Stimulated activated effector memory CD8-positive, alpha-beta T cell treated with anti-CD3 and anti-CD28 coated beads, Interleukin-12 subunit alpha, Interleukin-12 subunit beta, amount 100 ng/mL, for 72 hours (primary cell): ENCODE measurements around the gene NPW.
A peak's percentile ranks its signal among the peaks of the same experiment; 100 is the strongest.

Experiments used
- ATAC-seq: fragments of 150-1000 bp; cut with Tn5 transposase; 2 replicates; pipeline ENCODE4 v1.10.0; 2021
- DNase-seq, 2 donors: peaks; one replicate each; pipeline ENCODE4 v3.0.0; 2021 to 2022; ENCODE audit warnings: low spot score in 2 of 2
- H3K27ac Mint-ChIP-seq: one replicate; pipeline ENCODE4 v1.8.0; 2022; ENCODE audit warnings: mild to moderate bottlenecking, mixed read lengths
- H3K36me3 Mint-ChIP-seq: one replicate; pipeline ENCODE4 v1.8.0; 2022; ENCODE audit warnings: mild to moderate bottlenecking, mixed read lengths
- H3K4me1 Mint-ChIP-seq: one replicate; pipeline ENCODE4 v1.8.0; 2022; ENCODE audit warnings: mixed read lengths
- H3K4me3 Mint-ChIP-seq: one replicate; pipeline ENCODE4 v1.8.0; 2022; ENCODE audit warnings: mild to moderate bottlenecking, mixed read lengths
- H3K9me3 Mint-ChIP-seq: one replicate; pipeline ENCODE4 v1.8.0; 2022; ENCODE audit warnings: mixed read lengths

The NPW gene

DNA sequence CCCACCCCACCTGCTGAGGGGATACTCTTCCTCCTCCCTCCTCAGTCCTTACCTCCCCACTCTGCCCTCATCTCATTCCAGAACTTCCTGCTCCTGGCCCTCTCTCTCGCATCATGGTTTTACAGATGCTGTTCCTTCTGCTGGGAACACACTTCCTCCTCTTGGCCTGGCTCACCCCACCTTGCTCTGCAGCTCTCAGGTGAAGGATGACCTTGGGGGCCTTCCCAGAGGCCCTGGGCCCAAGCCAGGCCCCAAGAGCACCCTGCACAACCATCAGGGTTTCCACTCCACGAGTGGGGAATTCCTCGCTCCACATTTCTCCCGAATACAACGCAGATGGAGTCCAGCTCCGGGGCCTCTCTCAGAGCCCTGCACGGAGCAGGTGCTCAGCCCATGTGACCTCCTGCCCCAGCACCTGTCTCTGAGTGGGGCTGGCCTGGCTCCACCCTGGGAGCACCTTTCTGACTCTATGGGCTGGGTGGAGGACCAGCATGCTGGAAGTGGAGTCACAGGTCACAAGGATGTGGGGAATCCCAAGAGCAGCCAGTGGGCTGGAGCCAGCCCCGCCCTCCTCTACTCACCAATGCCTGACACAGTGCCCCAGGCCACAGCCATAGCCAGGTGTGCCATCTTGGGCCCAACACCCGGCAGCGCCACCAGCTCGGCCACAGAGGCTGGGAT lies 23.5 kb downstream of the NPW start:
- Mint-ChIP-seq H3K9me3 (no peaks in the 10 kb centered on the region), H3K4me1 (peaks cover 12% of the 10 kb centered on the region), H3K36me3 (no peaks in the 10 kb centered on the region), H3K4me3 (no peak overlapping the region), H3K27ac (peak overlapping the region; percentile 84)
- no peak for DNase-seq
- no peak for ATAC-seq

DNA sequence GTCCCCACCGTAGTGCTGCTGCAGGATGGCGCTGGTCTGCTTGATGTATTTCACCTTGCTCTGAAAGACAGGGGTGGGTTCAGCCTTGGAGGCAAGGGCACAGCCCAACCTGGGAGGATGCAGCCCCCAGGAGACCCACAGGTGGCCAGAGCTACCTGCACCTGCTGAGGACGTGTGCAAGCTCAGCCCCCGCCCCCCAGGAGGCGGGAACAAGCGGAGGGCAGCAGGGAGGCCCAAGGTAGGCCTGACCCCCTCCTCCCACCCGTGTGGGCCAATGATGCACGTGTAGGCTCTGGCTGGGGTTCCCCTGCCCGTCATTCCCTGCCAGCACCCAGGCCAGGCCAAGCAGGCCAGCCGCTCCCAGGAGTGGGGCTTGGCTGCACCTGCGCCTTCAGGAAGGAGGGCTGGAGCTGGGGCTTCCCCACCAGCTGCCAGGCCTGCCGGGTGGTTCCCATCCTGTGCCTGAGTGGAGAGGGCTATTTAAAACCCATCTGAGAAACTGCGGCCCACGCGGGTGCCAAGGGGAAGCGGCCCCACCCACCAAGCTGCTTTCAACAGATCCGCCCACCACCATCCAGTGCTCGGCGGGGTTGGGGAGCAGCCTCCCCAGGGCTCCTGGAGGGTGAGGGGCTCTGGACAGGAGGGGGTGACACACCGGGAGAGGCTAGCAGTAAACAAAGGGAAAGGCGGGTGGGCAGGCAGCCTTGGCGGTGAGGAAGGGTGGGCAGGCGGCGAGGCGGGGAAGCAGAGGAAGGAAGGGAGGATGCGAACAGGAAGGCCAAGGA lies 24.3 kb downstream of the NPW start:
- peaks cover 18% of the 10 kb centered on the region for H3K4me1 Mint-ChIP-seq
- no peak for DNase-seq
- H3K36me3 Mint-ChIP-seq: peaks cover 6% of the 10 kb centered on the region

DNA sequence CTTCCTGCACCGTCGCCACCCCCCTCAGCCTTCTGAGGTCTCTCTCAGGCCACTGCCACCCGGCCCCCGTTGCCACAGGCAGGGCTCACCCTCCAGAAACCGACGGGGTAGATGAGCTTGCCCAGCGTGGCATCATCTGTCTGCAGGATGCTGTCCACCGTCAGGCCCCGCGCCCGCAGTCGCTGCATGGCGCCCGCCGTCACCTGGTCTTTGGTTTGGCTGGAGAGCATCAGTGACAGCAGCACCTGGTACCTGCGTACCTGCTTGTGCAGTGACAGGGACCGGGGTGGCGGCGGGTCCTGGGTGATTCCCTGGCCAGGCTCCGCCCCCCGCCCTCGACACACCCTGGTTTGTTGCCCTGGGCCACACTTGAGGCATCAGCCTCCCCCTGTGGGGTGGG lies 25.0 kb downstream of the NPW start:
- DNase-seq: no peak
- peaks cover 6% of the 10 kb centered on the region for H3K36me3 Mint-ChIP-seq
- no peak overlapping the region for H3K27ac Mint-ChIP-seq
- no peak overlapping the region for H3K4me3 Mint-ChIP-seq
- peaks cover 19% of the 10 kb centered on the region for H3K4me1 Mint-ChIP-seq
- H3K9me3 Mint-ChIP-seq: no peaks in the 10 kb centered on the region
- no peak for ATAC-seq

More for the DNA sequence above, 24.3 kb downstream of the NPW start:
- no peak for ATAC-seq
- no peak overlapping the region for H3K4me3 Mint-ChIP-seq
- peak overlapping the region; percentile 84 for H3K27ac Mint-ChIP-seq
- H3K9me3 Mint-ChIP-seq: no peaks in the 10 kb centered on the region

DNA sequence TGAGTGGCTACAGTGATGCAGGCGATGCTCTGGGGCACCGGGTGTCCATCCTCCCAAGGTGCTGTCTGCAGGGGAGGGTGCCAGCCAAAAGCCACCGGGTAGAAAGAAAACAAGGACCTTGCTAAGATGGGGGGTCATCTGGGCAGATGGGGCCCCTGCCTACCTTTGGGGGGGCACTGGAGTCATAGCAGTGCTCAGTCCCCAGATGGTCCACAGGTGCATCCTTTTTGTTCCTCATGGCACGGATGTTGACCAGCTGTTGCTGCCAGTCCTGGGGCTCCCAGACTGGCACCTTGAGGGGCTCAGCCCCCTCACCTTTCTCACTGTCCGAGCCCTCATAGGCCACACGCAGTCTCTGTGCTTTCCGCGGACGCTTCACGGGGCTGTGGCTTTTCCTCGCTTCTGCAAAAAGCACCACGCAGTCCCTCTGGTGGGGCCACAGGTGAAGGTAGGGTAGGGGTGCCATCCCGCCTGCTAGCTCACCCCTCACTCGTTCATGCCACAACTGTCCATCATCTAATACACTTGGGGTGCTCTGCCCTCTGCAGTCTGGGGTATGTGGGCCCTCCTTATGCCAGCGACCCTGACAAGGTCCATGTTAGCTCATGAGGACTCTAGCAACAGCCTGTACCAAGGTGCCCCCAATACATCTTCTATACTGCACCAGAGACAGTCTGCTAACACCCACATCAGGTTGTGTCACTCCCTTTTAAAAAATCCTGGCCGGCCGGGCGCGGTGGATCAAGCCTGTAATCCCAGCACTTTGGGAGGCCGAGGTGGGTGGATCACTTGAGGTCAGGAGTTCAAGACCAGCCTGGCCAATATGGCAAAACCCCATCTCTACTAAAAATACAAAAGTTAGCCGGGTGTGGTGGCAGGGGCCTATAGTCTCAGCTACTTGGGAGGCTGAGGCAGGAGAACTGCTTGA lies 26.6 kb downstream of the NPW start:
- Mint-ChIP-seq H3K4me1 (peaks cover 19% of the 10 kb centered on the region), H3K9me3 (no peaks in the 10 kb centered on the region), H3K36me3 (peaks cover 19% of the 10 kb centered on the region), H3K27ac (no peak overlapping the region), H3K4me3 (peak overlapping the region; percentile 83)
- DNase-seq: no peak
- no peak for ATAC-seq

DNA sequence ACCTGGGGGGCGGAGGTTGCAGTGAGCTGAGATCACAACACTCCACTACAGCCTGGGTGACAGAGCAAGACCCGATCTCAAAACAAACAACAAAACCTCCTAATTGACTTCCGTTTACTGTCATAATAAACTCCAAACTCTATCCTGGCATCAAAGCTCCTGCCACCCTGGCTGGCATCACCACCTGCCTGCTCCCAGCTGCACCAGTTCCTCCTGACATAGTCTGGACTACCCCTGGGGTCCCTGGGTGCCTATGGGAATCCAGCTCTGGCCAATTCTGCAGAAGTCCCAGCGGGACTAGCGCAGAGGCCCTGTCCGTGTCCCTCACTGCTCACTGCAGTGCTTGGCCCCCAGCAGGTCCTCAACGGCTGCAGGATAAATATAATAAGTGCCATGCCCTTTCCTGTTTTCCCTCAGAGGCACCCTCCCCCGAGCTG lies 27.3 kb downstream of the NPW start:
- no peak for DNase-seq
- no peaks in the 10 kb centered on the region for H3K9me3 Mint-ChIP-seq
- peak overlapping the region; percentile 52 for H3K27ac Mint-ChIP-seq
- ATAC-seq: no peak
- peak overlapping the region; percentile 83 for H3K4me3 Mint-ChIP-seq
- H3K4me1 Mint-ChIP-seq: peaks cover 19% of the 10 kb centered on the region
- H3K36me3 Mint-ChIP-seq: peaks cover 25% of the 10 kb centered on the region

DNA sequence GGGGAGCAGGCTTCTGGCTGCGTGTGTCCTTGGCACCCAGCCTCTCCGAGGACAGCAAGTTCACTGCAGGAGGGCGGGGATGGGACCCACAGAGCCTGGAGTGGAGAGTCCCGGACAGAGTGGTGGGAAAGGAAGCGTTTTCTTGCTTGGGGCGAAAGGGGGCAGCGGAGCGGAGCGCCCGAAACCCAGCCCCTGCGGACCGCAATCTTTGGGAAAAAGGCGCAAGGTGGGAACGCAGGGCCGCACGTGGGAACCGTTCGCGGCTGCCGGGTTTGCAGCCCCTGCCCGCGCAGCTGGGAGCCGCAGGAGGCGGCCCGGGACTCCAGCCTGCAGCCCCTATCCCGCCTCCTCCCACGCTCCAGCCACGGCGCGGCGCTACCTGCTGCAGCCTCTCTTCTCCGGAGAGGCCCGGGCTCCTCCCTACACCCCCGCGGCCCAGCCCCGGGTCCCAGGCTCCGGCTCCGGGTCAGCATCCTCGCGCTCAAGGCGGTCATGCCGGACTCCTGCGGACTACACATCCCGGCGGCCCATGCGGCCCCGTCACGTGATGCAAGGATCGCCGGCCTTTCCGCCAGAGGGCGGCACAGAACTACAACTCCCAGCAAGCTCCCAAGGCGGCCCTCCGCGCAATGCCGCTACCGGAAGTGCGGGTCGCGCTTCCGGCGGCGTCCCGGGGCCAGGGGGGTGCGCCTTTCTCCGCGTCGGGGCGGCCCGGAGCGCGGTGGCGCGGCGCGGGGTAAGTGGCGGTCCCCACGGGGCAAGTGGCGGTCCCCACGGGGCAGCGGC lies 27.9 kb downstream of the NPW start, which contains the start of the genes NTHL1 and TSC2:
Gene NTHL1 (minus strand): TSS at position 505 of the 786 bp plus-strand sequence. CDS start 11 bp downstream, at position 494.
Gene TSC2 (plus strand): TSS at position 656 of the 786 bp plus-strand sequence. CDS start 631 bp downstream, outside the sequence.
- Mint-ChIP-seq H3K27ac (peak within 1 kb of the TSS; percentile 73), H3K9me3 (no peaks in the 10 kb centered on the region), H3K4me1 (peaks cover 23% of the 10 kb centered on the region), H3K4me3 (peak within 1 kb of the TSS; percentile 83), H3K36me3 (peaks cover 31% of the 10 kb centered on the region)
- peak; percentile 98 for ATAC-seq
- peak; percentile 92 to 98 for DNase-seq

DNA sequence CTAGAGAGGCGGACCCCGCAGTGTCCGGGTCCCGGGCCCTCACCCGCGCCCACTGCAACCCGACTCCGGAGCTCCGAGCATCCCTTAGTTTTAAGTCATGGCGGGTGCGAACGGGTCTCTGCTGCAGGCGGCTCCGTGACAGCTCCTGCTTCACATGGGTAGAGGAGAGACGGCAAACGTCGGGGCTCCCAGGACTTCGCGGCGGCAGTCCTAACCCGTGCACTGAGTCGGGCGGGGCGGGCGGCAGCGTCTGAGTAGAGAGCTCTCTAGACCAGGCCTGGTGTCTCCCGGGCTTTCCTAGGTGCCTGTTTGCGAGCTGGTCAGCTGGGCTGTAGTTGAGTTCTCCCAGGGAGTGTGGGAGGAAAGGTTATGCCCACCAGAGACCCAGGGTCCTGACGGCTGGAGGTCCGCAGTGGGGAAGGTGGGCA lies 28.5 kb downstream of the NPW start:
- H3K27ac Mint-ChIP-seq: peak overlapping the region; percentile 73
- peaks cover 28% of the 10 kb centered on the region for H3K4me1 Mint-ChIP-seq
- H3K9me3 Mint-ChIP-seq: no peaks in the 10 kb centered on the region
- no peak for DNase-seq
- ATAC-seq: peak; percentile 42
- H3K36me3 Mint-ChIP-seq: peaks cover 37% of the 10 kb centered on the region
- peak overlapping the region; percentile 83 for H3K4me3 Mint-ChIP-seq

DNA sequence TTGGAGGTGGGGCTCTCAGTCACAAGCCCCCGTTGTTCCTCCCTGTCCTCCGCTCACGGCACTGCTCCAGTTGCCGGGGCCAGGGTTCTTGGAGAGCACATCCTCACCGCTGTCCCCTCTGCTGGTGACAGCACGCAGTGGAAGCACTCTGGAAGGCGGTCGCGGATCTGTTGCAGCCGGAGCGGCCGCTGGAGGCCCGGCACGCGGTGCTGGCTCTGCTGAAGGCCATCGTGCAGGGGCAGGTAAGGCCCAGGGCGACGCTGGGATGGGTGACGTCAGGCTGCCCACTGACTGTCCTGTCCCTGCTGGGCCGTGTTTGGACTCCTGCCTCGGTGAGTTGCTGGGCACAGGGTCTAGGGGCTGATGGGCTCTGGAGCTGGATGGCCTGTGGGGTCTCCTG lies 33.6 kb downstream of the NPW start:
- Mint-ChIP-seq H3K9me3 (no peaks in the 10 kb centered on the region), H3K4me1 (peaks cover 18% of the 10 kb centered on the region), H3K27ac (no peak overlapping the region), H3K4me3 (no peak overlapping the region), H3K36me3 (peaks cover 42% of the 10 kb centered on the region)
- DNase-seq (no peak), ATAC-seq (no peak)

DNA sequence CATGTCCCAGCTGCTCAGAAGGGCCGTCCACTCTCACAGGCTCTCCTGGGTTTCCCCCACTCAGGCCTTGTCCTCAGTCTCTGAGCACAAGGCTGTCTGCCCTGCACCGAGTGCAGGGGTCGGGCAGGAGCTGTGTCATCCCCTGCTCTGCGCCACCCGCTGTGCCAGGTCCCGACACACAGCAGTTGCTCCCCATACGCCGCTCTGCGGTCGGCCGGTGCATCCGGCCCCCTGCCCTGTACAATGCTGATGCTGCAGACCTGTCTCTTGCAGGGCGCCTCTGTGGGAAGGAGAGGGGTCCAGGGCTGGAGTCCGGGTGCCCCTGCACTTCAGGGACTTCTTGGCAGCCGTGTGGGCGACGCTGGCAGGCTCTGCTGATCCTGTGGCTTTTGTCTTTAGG lies 34.3 kb downstream of the NPW start:
- ATAC-seq (no peak), DNase-seq (no peak)
- Mint-ChIP-seq H3K9me3 (no peaks in the 10 kb centered on the region), H3K4me3 (no peak overlapping the region), H3K36me3 (peaks cover 36% of the 10 kb centered on the region), H3K27ac (no peak overlapping the region), H3K4me1 (peaks cover 14% of the 10 kb centered on the region)

DNA sequence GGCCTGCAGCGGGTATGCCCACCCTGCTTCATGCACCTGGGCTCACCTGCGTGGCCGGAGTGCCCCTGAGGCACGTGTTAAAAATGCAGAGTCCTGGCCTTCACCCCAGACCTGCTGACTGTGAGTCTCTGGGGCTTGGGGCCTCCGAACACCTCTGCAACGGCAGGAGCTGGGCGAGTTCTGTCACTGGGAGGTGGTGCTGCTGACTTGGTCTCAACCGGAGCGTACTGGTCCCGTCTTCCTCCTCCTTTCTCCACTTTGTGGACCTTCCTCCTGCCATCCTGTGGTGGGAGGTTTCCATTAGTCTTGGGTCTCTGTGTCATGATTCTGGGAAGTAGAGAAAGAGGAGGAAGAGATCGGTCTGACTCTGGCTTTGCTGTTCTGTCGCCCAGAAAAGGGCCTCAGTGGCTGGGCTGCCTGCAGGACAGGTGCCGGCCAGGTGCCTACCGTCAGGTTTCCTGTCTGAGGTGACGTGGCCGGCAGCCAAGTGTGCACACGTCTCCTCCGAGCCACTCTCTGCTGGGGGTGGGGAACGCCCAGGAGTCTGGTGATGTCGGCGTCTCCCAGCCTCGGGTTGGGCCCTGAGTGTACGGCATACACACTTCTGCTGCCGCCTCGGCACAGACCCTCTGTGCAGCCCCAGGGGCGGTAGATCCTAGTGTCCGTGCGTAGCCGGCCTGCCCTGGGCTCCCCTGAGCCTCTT lies 35.1 kb downstream of the NPW start:
- ATAC-seq (no peak), DNase-seq (no peak)
- H3K27ac Mint-ChIP-seq: no peak overlapping the region
- no peaks in the 10 kb centered on the region for H3K9me3 Mint-ChIP-seq
- peaks cover 14% of the 10 kb centered on the region for H3K4me1 Mint-ChIP-seq
- peaks cover 42% of the 10 kb centered on the region for H3K36me3 Mint-ChIP-seq
- no peak overlapping the region for H3K4me3 Mint-ChIP-seq

DNA sequence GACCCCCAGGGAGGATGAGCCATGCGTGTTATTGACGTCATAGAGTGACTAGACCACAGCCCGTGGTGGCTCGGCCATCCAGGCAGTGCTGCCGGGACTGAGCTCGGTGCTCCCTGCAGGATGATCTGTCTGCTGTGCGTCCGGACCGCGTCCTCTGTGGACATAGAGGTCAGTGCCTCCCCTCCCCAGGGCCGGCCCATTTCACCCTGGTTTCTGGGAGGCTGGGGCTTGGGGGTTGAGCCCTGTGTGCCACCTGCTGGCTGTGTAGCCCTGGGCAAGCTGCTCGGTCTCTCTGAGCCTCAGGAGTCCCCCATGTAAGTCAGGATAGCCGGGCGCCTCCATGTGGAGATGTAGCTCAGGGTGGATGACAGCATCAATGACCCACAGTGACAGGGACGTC lies 36.5 kb downstream of the NPW start:
- Mint-ChIP-seq H3K4me1 (peaks cover 14% of the 10 kb centered on the region), H3K4me3 (no peak overlapping the region), H3K9me3 (no peaks in the 10 kb centered on the region), H3K36me3 (peaks cover 40% of the 10 kb centered on the region), H3K27ac (no peak overlapping the region)
- DNase-seq: no peak
- no peak for ATAC-seq

DNA sequence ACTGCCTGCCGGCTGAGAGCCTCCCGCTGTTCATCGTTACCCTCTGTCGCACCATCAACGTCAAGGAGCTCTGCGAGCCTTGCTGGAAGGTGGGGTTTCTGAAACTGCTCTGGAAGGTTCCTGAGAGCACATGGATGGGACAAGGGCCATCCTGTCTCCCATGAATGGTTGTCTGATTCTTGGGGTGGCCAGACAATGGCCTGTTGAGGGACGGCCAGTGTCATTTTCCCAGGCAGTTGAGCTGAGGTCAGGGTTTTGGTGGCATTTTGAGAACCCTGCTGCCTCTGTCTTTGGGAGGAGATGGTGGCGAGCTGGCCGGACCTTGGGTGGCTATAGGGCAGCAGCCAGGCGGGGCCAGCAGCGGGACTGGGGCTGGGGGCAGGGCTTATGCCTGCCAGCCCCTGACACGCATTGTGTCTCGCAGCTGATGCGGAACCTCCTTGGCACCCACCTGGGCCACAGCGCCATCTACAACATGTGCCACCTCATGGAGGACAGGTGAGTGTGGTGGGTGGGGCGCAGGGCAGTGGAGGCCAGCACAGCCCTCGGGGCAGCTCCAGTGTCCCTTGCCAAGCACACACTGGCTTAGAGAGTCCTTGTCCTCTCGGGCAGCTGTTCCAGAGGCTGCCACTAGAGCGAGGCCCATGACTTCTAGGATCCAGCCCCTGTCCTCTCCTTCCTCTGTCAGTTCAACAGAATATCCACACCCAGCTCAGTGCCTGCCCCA lies 37.3 kb downstream of the NPW start:
- H3K4me3 Mint-ChIP-seq: no peak overlapping the region

DNA sequence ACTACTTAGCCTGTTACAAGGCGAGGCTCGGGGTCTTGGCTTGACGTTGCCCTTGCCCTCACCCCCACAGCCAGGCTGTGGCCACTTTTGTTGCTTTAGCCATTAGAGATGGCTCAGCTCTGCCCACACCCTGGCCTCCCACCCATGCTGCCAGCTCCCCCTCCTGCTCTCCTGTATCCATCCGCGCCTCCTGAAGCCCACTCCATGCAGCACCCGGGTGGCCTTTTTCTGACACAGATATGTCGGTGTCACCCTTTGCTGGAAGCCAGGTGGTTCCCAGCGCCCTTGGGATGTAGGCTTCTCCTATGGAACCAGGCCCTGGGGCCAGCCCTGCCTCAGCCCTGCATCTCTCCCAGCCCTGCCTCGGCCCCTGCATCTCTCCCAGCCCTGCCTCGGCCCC lies 37.9 kb downstream of the NPW start:
- Mint-ChIP-seq H3K9me3 (no peaks in the 10 kb centered on the region), H3K4me1 (peaks cover 11% of the 10 kb centered on the region), H3K36me3 (peaks cover 28% of the 10 kb centered on the region), H3K27ac (peak overlapping the region; percentile 61), H3K4me3 (no peak overlapping the region)
- no peak for DNase-seq
- ATAC-seq: no peak

More for the DNA sequence above, 37.3 kb downstream of the NPW start:
- Mint-ChIP-seq H3K4me1 (peaks cover 14% of the 10 kb centered on the region), H3K9me3 (no peaks in the 10 kb centered on the region), H3K36me3 (peaks cover 34% of the 10 kb centered on the region), H3K27ac (peak overlapping the region; percentile 61)
- DNase-seq (no peak), ATAC-seq (no peak)
